ENCODE measurements around the gene SH2D3C.

- TF ChIP-seq EZH2phosphoT487 (conservative IDR thresholded peaks at IDR 0.05; ENCODE audit: low read length): no peak
- peak; percentile 28 for TF ChIP-seq CTCF (IDR thresholded peaks at IDR 0.05; ENCODE audit: insufficient read depth, low read length, poor library complexity, severe bottlenecking)
Measured at GRCh38 chr9:127707766-127708165, 70.7 kb downstream of the SH2D3C start.

Data from SU-DHL-6 (cell line).